Stimulated activated CD8-positive, alpha-beta memory T cell treated with anti-CD3 and anti-CD28 coated beads, Interleukin-15, amount 100 ng/mL, for 1 hour (primary cell): Measurements from ENCODE around the gene DMD.

Source experiments
- DNase-seq: peaks from one replicate; pipeline ENCODE4 v3.0.0-alpha.2; 2020; ENCODE audit warnings: low read depth

Gene DMD

GRCh38 chrX:31178064-31178768 is 2033.1 kb downstream of the DMD start:
- no peak for DNase-seq

- DNase-seq: no peak
These were observed 2040.6 kb downstream of the DMD start for GRCh38 chrX:31170792-31171191.

GRCh38 chrX:31168551-31168950 is 2042.8 kb downstream of the DMD start:
- no peak for DNase-seq

GRCh38 chrX:31166832-31167231 is 2044.5 kb downstream of the DMD start:
- no peak for DNase-seq

GRCh38 chrX:31166416-31166815 is 2044.9 kb downstream of the DMD start:
- DNase-seq: no peak

GRCh38 chrX:31165241-31166035 is 2045.9 kb downstream of the DMD start:
- DNase-seq: no peak

GRCh38 chrX:31154946-31155345 is 2056.4 kb downstream of the DMD start:
- DNase-seq: no peak

GRCh38 chrX:31153475-31154047 is 2057.8 kb downstream of the DMD start:
- no peak for DNase-seq

GRCh38 chrX:31147175-31147574 is 2064.2 kb downstream of the DMD start:
- DNase-seq: no peak

GRCh38 chrX:31139961-31140360 is 2071.4 kb downstream of the DMD start:
- no peak for DNase-seq

- DNase-seq: no peak
These were observed 2073.2 kb downstream of the DMD start for GRCh38 chrX:31138124-31138523.

- DNase-seq: no peak
These were observed 2075.2 kb downstream of the DMD start for GRCh38 chrX:31136144-31136611.

- no peak for DNase-seq
These were observed 2078.5 kb downstream of the DMD start for GRCh38 chrX:31132821-31133241.

- DNase-seq: no peak
These were observed 2080.7 kb downstream of the DMD start for GRCh38 chrX:31130457-31131220.

- no peak for DNase-seq
These were observed 2082.5 kb downstream of the DMD start for GRCh38 chrX:31128855-31129254.

- no peak for DNase-seq
These were observed 2083.6 kb downstream of the DMD start for GRCh38 chrX:31127716-31128115.

GRCh38 chrX:31126205-31126604 is 2085.1 kb downstream of the DMD start:
- no peak for DNase-seq

- DNase-seq: no peak
These were observed 2086.8 kb downstream of the DMD start for GRCh38 chrX:31124536-31124935.

- no peak for DNase-seq
These were observed 2088.0 kb downstream of the DMD start for GRCh38 chrX:31123335-31123734.

- no peak for DNase-seq
These were observed 2094.1 kb downstream of the DMD start for GRCh38 chrX:31117266-31117665.

GRCh38 chrX:31115398-31115797 is 2096.0 kb downstream of the DMD start:
- DNase-seq: no peak

- no peak for DNase-seq
These were observed 2096.5 kb downstream of the DMD start for GRCh38 chrX:31114858-31115257.
